Measurements from ENCODE around the gene FGF14. TPM values are rescaled to one million over a fixed set of nuclear protein-coding genes. Genes with fewer than 3 reads are reported as not detected.

FGF14 gene
- total RNA-seq, 4 donors from 2014 or later: 0.12 to 3.5 (median 1.3) TPM

DNA sequence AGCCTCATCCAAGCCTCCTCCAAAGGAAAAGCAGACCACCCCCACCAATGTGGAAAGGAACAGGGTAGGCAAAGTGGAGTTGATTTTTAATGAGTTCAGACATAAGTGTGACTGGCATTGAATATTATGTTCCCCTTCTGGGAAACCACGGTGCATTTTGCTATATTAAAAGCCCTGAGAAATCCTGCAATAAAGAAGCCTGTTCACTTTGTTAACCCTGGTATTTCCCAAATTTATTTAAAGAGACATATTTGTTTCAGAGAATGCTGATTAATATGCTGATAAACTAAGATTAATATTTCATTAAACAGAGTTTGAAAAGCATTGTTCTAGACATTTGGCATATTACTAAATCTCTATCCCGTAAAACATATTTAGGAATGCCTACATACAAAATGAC, 151.4 kb downstream of the FGF14 start:
- ATAC-seq (ENCODE audit: low FRiP score) (no peak), DNase-seq (ENCODE audit: low spot score) (no peak)
- no peak for TF ChIP-seq CTCF (IDR thresholded peaks at IDR 0.05)

- no peak for DNase-seq (ENCODE audit: low spot score)
- no peak for TF ChIP-seq CTCF (IDR thresholded peaks at IDR 0.05)
- no peak for ATAC-seq (ENCODE audit: low FRiP score)
Observed at GRCh38 chr13:102244607-102245227, 157.1 kb downstream of the FGF14 start.

DNA sequence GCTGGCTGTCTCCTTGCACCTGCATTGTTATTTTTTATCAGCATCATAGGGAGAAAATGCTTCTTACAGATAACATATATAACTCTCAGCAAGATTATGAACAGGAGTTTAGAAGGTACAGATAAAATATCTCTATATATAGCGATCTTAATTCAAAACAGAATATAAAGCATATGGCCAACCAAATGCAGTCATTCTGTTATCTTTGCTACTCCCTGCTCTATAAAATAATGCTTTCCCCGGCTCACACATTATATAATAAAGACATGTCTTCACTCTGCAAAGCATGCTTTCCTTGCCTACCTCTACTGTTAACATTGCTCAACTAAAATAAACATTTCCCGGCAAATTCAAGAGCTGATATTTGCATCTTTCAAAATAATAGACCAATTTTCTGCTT, 161.7 kb downstream of the FGF14 start:
- ATAC-seq (ENCODE audit: low FRiP score) (no peak), DNase-seq (ENCODE audit: low spot score) (no peak)
- TF ChIP-seq CTCF (IDR thresholded peaks at IDR 0.05): no peak

- ATAC-seq (ENCODE audit: low FRiP score): no peak
- no peak for DNase-seq (ENCODE audit: low spot score)
- TF ChIP-seq CTCF (IDR thresholded peaks at IDR 0.05): no peak
Observed at GRCh38 chr13:102237230-102237629, 164.6 kb downstream of the FGF14 start.

DNA sequence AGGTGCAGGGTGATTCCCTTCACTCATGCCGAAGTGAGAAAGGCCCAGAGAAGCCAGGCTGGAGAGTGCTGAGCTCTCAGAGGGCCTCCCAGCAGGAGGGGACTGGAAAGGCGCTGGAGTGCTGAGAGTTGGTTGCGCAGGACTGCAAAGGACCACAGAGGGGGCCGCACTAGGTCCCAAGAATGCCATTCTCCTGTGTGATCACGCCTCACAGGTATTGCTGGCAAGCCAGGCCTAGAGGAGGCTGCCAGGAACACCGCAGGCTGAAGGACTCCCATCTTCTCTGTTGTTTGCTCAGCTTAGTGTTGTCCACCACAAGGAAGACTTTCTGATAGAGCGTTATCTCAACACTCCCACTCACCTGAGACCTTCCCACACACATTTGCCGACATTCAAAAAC, 165.0 kb downstream of the FGF14 start:
- DNase-seq (ENCODE audit: low spot score) (no peak), ATAC-seq (ENCODE audit: low FRiP score) (no peak)
- no peak for TF ChIP-seq CTCF (IDR thresholded peaks at IDR 0.05)

DNA sequence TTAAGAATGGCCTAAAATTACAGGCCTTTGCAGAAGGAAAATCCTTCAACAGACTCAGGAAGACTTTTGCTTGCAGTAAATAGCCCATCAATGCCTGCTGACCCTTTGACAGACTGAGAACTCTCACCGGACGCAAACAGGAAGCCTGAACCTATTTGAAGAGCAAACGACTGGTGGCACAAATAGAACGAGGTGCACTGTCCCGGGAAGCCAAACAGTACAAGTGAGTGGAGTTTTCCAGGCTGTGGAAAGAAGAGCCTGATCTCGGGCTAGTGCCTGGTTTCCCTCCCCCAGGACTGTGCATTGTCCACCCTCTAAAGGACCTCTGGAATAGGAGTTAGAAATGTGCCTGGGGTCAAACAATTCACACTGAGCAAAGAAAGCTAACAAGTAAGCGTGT, 165.5 kb downstream of the FGF14 start:
- no peak for TF ChIP-seq CTCF (IDR thresholded peaks at IDR 0.05)
- ATAC-seq (ENCODE audit: low FRiP score): no peak
- DNase-seq (ENCODE audit: low spot score): no peak

- ATAC-seq (ENCODE audit: low FRiP score): no peak
Observed at GRCh38 chr13:102235689-102236088, 166.2 kb downstream of the FGF14 start.

More at GRCh38 chr13:102235689-102236088, 166.2 kb downstream of the FGF14 start:
- TF ChIP-seq CTCF (IDR thresholded peaks at IDR 0.05): no peak
- no peak for DNase-seq (ENCODE audit: low spot score)

Measured in omental fat pad (tissue), 4 donors.